Hematopoietic multipotent progenitor cell treated with erythropoietin and hydrocortisone succinate and interleukin-3 and kit ligand, for 15 days (in vitro differentiated cells): ENCODE measurements around the gene EXOC1.
A peak's percentile ranks its signal among the peaks of the same experiment; 100 is the strongest.

Experiments
- DNase-seq: peaks from one replicate; pipeline ENCODE4 v3.0.0-alpha.2; 2015; ENCODE audit warnings: low spot score

EXOC1 gene

GRCh38 chr4:55851885-55852284 lies 1.6 kb upstream of the EXOC1 start:
- DNase-seq, result no peak

- DNase-seq, result no peak
These were observed 681 bp downstream of the EXOC1 start for GRCh38 chr4:55854129-55854528.

GRCh38 chr4:55857586-55857985 lies 4.1 kb downstream of the EXOC1 start:
- no peak for DNase-seq

GRCh38 chr4:55859711-55860110 lies 6.3 kb downstream of the EXOC1 start:
- no peak for DNase-seq

GRCh38 chr4:55864577-55865223 lies 11.3 kb downstream of the EXOC1 start:
- DNase-seq, result no peak

- no peak for DNase-seq
These were observed 11.9 kb downstream of the EXOC1 start for GRCh38 chr4:55865228-55865806.

GRCh38 chr4:55866290-55866907 lies 13.0 kb downstream of the EXOC1 start:
- no peak for DNase-seq

- peak; percentile 71 for DNase-seq
These were observed 13.6 kb downstream of the EXOC1 start for GRCh38 chr4:55866973-55867574.

- DNase-seq, result no peak
These were observed 15.2 kb downstream of the EXOC1 start for GRCh38 chr4:55868581-55869090.

- DNase-seq, result no peak
These were observed 17.9 kb downstream of the EXOC1 start for GRCh38 chr4:55871299-55871800.

- DNase-seq, result no peak
These were observed 21.4 kb downstream of the EXOC1 start for GRCh38 chr4:55874831-55875230.

- DNase-seq, result no peak
These were observed 22.9 kb downstream of the EXOC1 start for GRCh38 chr4:55876387-55876786.

- no peak for DNase-seq
These were observed 25.8 kb downstream of the EXOC1 start for GRCh38 chr4:55879224-55879623.

GRCh38 chr4:55880652-55881280 lies 27.3 kb downstream of the EXOC1 start:
- no peak for DNase-seq

GRCh38 chr4:55884093-55884850 lies 30.8 kb downstream of the EXOC1 start:
- no peak for DNase-seq

- DNase-seq, result no peak
These were observed 31.4 kb downstream of the EXOC1 start for GRCh38 chr4:55884851-55885219.

- DNase-seq, result no peak
These were observed 34.1 kb downstream of the EXOC1 start for GRCh38 chr4:55887594-55887993.

GRCh38 chr4:55892156-55892555 lies 38.7 kb downstream of the EXOC1 start:
- no peak for DNase-seq

GRCh38 chr4:55896622-55897021 lies 43.2 kb downstream of the EXOC1 start:
- DNase-seq, result no peak

GRCh38 chr4:55902677-55903076 lies 49.2 kb downstream of the EXOC1 start:
- DNase-seq, result no peak

- no peak for DNase-seq
These were observed 50.1 kb downstream of the EXOC1 start for GRCh38 chr4:55903577-55903976.

- no peak for DNase-seq
These were observed 51.1 kb downstream of the EXOC1 start for GRCh38 chr4:55904576-55904975.
